Muscle of leg (tissue), 11 donors: ENCODE results near the gene KCNH1. TPM values are rescaled to one million over a fixed set of nuclear protein-coding genes. Genes with fewer than 3 reads are reported as not detected.
"Not testable (repeated sequence)": the region's sequence is repeated elsewhere in the genome, so short reads cannot be mapped to it uniquely, and the experiment has no call there.

ENCODE experiments used
- DNase-seq: peaks from one replicate; pipeline ENCODE4 v3.0.0; 2013
- H3K27ac ChIP-seq: one replicate; pipeline ENCODE4 v1.5.1; 2013; ENCODE audit warnings: mild to moderate bottlenecking, low read length, control low read depth
- H3K27me3 ChIP-seq: one replicate; pipeline ENCODE4 v1.6.1; 2013; ENCODE audit warnings: low read length; ENCODE audit not compliant: control insufficient read depth, insufficient read depth
- H3K36me3 ChIP-seq: one replicate; pipeline ENCODE4 v1.6.1; 2013; ENCODE audit warnings: low read length; ENCODE audit not compliant: control insufficient read depth, insufficient read depth
- H3K4me1 ChIP-seq: one replicate; pipeline ENCODE4 v1.6.1; 2013; ENCODE audit warnings: low read length; ENCODE audit not compliant: control insufficient read depth, insufficient read depth
- H3K4me3 ChIP-seq: one replicate; pipeline ENCODE4 v1.5.1; 2013; ENCODE audit warnings: low read length, control low read depth
- H3K9me3 ChIP-seq: replicated peaks from 2 replicates; pipeline ENCODE4 v1.6.1; 2013; ENCODE audit warnings: low read depth, low read length; ENCODE audit not compliant: control insufficient read depth
- WGBS: methylation state at CpG from one replicate; pipeline ENCODE4 v1.1.5; 2013; ENCODE audit warnings: missing lambda C conversion rate; ENCODE audit not compliant: insufficient coverage; 5-methylcytosine and 5-hydroxymethylcytosine counted together
- polyA plus RNA-seq, 8 donors: library from polyadenylated mRNA; unstranded; fragments of 120-200 nt; gene quantifications; one replicate each; pipeline versions ENCODE4 v1.2.1 to v1.2.3, GENCODE V29; 2013; ENCODE audit warnings: inconsistent platforms in 1 of 8, low replicate concordance in 1 of 8; ENCODE audit not compliant: insufficient read length in 8 of 8, insufficient read depth in 1 of 8
- total RNA-seq: library from RNA; stranded (reverse); fragments of 120-200 nt; gene quantifications from one replicate; pipeline ENCODE4 v1.2.4, GENCODE V29; 2013

KCNH1 gene
- total and polyA plus RNA-seq, 9 donors = 0.19 to 0.51 (median 0.28) TPM

- 33% methylated on average over 3 of the region's 4 CpGs for WGBS
- Histone ChIP-seq H3K27ac (no peak overlapping the region), H3K4me3 (no peak overlapping the region), H3K36me3 (no peaks in the 10 kb centered on the region), H3K9me3 (no peaks in the 10 kb centered on the region), H3K4me1 (peaks cover 16% of the 10 kb centered on the region), H3K27me3 (no peaks in the 10 kb centered on the region)
- DNase-seq = peak; percentile 47
Measured at GRCh38 chr1:210662291-210663050, 471.5 kb downstream of the KCNH1 start.

GRCh38 chr1:210661520-210661919 lies 472.4 kb downstream of the KCNH1 start:
- not testable (repeated sequence) for DNase-seq, H3K36me3 ChIP-seq, H3K27me3 ChIP-seq, H3K9me3 ChIP-seq, H3K4me3 ChIP-seq, H3K27ac ChIP-seq
- no CpG with 5 or more reads among the region's 4 CpGs for WGBS
- H3K4me1 ChIP-seq = peaks cover 16% of the 10 kb centered on the region

DNA sequence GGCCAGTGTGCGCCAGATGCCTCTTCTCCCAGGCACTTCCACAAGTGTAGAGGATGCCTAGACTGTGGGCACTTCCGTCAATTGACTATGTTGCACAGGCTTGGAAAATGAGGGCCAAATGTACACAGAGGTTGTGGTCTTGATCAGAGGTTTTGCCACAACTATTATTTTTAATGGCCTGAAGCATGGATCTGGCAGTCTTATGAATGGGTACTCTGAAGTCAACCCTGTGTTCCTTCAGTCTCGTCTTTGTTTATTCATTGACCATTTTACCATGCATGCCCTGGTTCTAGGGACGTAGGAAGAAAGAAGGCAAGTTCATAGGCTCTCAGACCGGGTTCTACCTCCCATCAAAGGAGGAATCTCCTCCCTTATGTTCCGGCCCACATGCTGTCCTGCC lies 476.1 kb downstream of the KCNH1 start:
- Histone ChIP-seq H3K4me1 (peaks cover 15% of the 10 kb centered on the region), H3K4me3 (no peak overlapping the region), H3K36me3 (no peaks in the 10 kb centered on the region), H3K27me3 (no peaks in the 10 kb centered on the region), H3K9me3 (peaks cover 3% of the 10 kb centered on the region), H3K27ac (no peak overlapping the region)
- no peak for DNase-seq
- 83% methylated on average over 2 of the region's 6 CpGs for WGBS

GRCh38 chr1:210655511-210655910 lies 478.4 kb downstream of the KCNH1 start:
- Histone ChIP-seq H3K9me3 (peaks cover 3% of the 10 kb centered on the region), H3K4me1 (peaks cover 10% of the 10 kb centered on the region), H3K4me3 (no peak overlapping the region), H3K27ac (no peak overlapping the region), H3K36me3 (no peaks in the 10 kb centered on the region), H3K27me3 (no peaks in the 10 kb centered on the region)
- WGBS = 56% methylated on average over 4 of the region's 7 CpGs
- DNase-seq = no peak

DNA sequence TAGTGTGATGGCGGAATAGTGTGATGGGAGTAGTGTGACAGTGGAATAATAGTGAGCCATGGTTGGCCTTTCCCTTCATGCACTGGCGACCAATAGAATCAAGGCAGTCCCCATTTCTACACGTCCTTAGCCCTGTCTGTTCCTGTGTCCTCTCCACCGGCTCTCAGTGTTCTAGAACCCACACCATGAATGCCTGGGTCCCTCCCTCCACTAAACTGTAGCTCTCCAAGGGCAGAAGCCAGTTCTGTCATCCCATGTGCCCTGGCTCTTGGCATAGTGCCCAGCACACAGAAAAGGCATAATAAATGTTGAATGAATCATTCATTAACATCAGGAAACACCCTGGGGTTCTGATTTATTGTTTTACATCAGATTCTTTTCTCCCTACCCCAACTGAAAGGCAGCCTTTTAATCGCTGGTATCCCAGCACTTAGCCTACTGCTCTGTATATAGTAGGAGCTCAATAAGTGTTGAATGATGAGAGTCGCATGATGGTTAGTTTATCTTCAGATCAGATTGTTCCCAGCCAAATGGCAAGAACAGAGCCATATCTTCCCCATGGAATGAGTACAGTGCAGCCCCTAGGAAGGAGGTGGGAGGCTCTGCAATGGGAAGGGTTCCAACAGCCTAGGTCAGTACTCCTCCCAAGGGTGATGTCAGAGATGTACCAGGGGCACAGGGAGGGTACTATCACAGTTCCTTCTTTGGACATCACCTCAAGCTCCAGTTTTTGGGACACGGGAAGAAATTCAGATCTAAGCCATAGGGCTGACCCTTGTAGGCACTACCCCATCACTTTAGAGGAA lies 479.6 kb downstream of the KCNH1 start:
- H3K9me3 ChIP-seq = peaks cover 3% of the 10 kb centered on the region
- H3K27ac ChIP-seq = no peak overlapping the region
- no peaks in the 10 kb centered on the region for H3K27me3 ChIP-seq
- WGBS = 84% methylated on average over 5 of the region's 7 CpGs
- no peaks in the 10 kb centered on the region for H3K36me3 ChIP-seq
- peaks cover 10% of the 10 kb centered on the region for H3K4me1 ChIP-seq
- DNase-seq = no peak
- H3K4me3 ChIP-seq = no peak overlapping the region

DNA sequence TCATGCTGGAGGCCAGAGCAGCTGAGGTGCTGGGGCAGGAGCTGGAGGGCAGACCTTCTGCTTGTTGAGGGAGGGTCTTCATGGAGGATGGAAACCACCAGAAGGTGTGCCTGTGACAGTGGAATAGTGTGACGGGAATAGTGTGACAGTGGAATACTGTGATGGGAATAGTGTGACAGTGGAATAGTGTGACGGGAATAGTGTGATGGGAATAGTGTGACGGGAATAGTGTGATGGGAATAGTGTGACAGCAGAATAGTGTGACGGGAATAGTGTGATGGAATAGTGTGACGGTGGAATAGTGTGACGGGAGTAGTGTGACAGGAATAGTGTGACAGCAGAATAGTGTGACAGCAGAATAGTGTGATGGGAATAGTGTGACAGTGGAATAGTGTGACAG lies 480.2 kb downstream of the KCNH1 start:
- Histone ChIP-seq H3K27me3 (no peaks in the 10 kb centered on the region), H3K27ac (no peak overlapping the region), H3K9me3 (peaks cover 3% of the 10 kb centered on the region), H3K36me3 (no peaks in the 10 kb centered on the region), H3K4me3 (no peak overlapping the region), H3K4me1 (peaks cover 13% of the 10 kb centered on the region)
- WGBS = 51% methylated on average over 6 of the region's 6 CpGs
- DNase-seq = no peak

GRCh38 chr1:210652329-210652954 lies 481.5 kb downstream of the KCNH1 start:
- H3K4me3 ChIP-seq = no peak overlapping the region
- no peak for DNase-seq
- peaks cover 3% of the 10 kb centered on the region for H3K9me3 ChIP-seq
- H3K27ac ChIP-seq = no peak overlapping the region
- WGBS = 73% methylated on average over 5 of the region's 7 CpGs
- H3K27me3 ChIP-seq = no peaks in the 10 kb centered on the region
- H3K4me1 ChIP-seq = peaks cover 17% of the 10 kb centered on the region
- no peaks in the 10 kb centered on the region for H3K36me3 ChIP-seq

DNA sequence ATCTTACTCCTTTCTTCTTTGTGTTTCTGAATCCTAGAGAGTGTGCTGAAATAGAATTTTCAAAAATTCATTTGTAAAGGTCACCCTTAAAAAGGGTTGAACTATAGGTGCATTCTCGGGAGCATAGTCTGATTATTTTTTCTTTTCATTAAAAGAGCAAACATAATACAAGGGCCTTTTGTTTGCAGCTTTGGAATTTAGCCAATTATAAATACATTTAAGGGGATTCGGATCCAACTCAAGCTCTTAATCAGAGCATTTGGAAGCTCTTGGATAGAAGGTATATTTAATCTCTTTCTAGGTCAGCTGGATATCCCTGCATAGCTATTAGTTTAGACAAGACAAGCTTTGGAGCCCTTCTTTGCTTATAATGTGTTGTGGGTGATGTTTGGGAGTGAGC lies 483.5 kb downstream of the KCNH1 start:
- no CpG with 5 or more reads among the region's 2 CpGs for WGBS
- DNase-seq = no peak
- no peaks in the 10 kb centered on the region for H3K27me3 ChIP-seq

GRCh38 chr1:210648588-210649269 lies 485.2 kb downstream of the KCNH1 start:
- WGBS = no CpG with 5 or more reads among the region's 2 CpGs
- H3K9me3 ChIP-seq = peaks cover under 1% of the 10 kb centered on the region
- DNase-seq = no peak

More for the DNA sequence above, 483.5 kb downstream of the KCNH1 start:
- Histone ChIP-seq H3K36me3 (no peaks in the 10 kb centered on the region), H3K4me3 (no peak overlapping the region), H3K27ac (no peak overlapping the region), H3K4me1 (peaks cover 25% of the 10 kb centered on the region), H3K9me3 (peaks cover 3% of the 10 kb centered on the region)

More at GRCh38 chr1:210648588-210649269, 485.2 kb downstream of the KCNH1 start:
- H3K4me3 ChIP-seq = no peak overlapping the region
- peaks cover 18% of the 10 kb centered on the region for H3K4me1 ChIP-seq
- no peaks in the 10 kb centered on the region for H3K27me3 ChIP-seq
- no peaks in the 10 kb centered on the region for H3K36me3 ChIP-seq
- H3K27ac ChIP-seq = no peak overlapping the region
